Measurements from ENCODE around the gene GRK3. TPM values are rescaled to one million over a fixed set of nuclear protein-coding genes. Genes with fewer than 3 reads are reported as not detected.

Gene GRK3
- total RNA-seq, 1 experiment from 2014 or later, result 0.37 TPM

DNA sequence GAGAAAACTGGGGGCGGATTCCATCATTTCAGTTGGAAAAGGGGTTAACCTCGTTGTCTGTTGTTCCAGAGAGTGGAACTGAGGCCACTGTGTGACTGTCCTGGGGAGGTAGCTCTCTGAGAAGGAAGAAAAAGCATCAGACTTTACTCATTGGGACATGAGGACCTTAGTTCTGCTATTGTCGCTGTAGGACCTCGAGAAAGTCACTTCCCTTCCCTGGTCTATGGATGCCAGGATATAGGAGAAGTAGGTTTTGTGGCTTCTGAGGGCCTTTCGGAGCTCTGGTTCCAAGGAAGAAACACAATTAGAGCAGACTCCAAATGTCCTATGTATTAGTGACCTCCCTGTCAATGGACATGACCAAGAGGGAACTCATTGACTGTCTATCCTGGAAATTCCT, 183.7 kb downstream of the GRK3 start:
- intact Hi-C loops (cut with micrococcal nuclease; ENCODE audit: unreplicated experiment), result no loop called here
- Histone ChIP-seq H4K20me1 (ENCODE audit: insufficient read depth) (no peaks in the 10 kb centered on the region), H3K27ac (peak overlapping the region; percentile 56), H3K9me3 (ENCODE audit: insufficient read depth, low read depth) (no peaks in the 10 kb centered on the region), H2AFZ (no peak overlapping the region), H3K4me3 (no peak overlapping the region), H3K36me3 (ENCODE audit: low read depth) (no peaks in the 10 kb centered on the region), H3K4me2 (peak overlapping the region; percentile 24; the same call in 1 of the 2 replicates), H3K79me2 (ENCODE audit: low read depth) (no peaks in the 10 kb centered on the region), H3F3A (ENCODE audit: insufficient read depth, low read depth) (peaks cover 8% of the 10 kb centered on the region; the same call in 1 of the 2 replicates), H3K9me2 (ENCODE audit: insufficient read depth) (no peaks in the 10 kb centered on the region), H3K27me3 (ENCODE audit: insufficient read depth, low read depth) (no peaks in the 10 kb centered on the region), H3K4me1 (replicated peaks; ENCODE audit: insufficient read depth) (peaks cover 20% of the 10 kb centered on the region)
- DNase-seq, result no peak
- ChIA-PET CTCF (interaction anchor here (0.7 kb wide), 1 partner anchor 462 kb away, joined by 3 read pairs; no protein-coding TSS in a partner anchor), POLR2A (ENCODE audit: unreplicated experiment) (no interaction called here)
- no peak for TF ChIP-seq EZH2 (IDR thresholded peaks at IDR 0.05; ENCODE audit: low read depth)
- TF ChIP-seq, protein P1, sequence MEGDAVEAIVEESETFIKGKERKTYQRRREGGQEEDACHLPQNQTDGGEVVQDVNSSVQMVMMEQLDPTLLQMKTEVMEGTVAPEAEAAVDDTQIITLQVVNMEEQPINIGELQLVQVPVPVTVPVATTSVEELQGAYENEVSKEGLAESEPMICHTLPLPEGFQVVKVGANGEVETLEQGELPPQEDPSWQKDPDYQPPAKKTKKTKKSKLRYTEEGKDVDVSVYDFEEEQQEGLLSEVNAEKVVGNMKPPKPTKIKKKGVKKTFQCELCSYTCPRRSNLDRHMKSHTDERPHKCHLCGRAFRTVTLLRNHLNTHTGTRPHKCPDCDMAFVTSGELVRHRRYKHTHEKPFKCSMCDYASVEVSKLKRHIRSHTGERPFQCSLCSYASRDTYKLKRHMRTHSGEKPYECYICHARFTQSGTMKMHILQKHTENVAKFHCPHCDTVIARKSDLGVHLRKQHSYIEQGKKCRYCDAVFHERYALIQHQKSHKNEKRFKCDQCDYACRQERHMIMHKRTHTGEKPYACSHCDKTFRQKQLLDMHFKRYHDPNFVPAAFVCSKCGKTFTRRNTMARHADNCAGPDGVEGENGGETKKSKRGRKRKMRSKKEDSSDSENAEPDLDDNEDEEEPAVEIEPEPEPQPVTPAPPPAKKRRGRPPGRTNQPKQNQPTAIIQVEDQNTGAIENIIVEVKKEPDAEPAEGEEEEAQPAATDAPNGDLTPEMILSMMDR (conservative IDR thresholded peaks at IDR 0.05), result no peak
- no TSS peak for BruUV-seq (replicated peaks)

DNA sequence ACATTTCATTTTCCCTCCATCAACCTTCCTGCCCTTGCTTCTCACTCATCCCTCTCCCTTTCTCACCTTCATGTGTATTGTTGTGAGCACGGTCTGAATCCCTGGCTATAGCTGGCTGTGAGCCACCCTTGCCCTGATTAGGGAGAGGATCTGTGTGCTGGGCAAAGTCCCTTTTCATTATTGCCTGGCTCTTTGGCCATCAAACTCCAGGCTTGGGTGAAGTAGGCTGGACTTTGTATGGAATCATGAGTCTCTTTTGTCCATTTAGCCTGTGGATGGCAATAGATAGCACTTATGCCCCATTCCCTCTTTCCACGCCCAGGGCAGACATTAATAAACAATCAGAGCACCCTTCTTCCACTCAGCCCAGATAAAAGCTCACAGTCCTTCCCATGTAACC, 184.2 kb downstream of the GRK3 start:
- Histone ChIP-seq H3K4me1 (replicated peaks; ENCODE audit: insufficient read depth) (peaks cover 20% of the 10 kb centered on the region), H3F3A (ENCODE audit: insufficient read depth, low read depth) (peaks cover 8% of the 10 kb centered on the region; the same call in 1 of the 2 replicates), H3K4me2 (no peak overlapping the region), H3K79me2 (ENCODE audit: low read depth) (no peaks in the 10 kb centered on the region), H3K9me3 (ENCODE audit: insufficient read depth, low read depth) (no peaks in the 10 kb centered on the region), H2AFZ (no peak overlapping the region), H3K4me3 (no peak overlapping the region), H3K27ac (no peak overlapping the region), H3K9me2 (ENCODE audit: insufficient read depth) (no peaks in the 10 kb centered on the region), H3K27me3 (ENCODE audit: insufficient read depth, low read depth) (no peaks in the 10 kb centered on the region), H3K36me3 (ENCODE audit: low read depth) (no peaks in the 10 kb centered on the region), H4K20me1 (ENCODE audit: insufficient read depth) (no peaks in the 10 kb centered on the region)
- intact Hi-C loops (cut with micrococcal nuclease; ENCODE audit: unreplicated experiment), result no loop called here
- no peak for TF ChIP-seq EZH2 (IDR thresholded peaks at IDR 0.05; ENCODE audit: low read depth)
- TF ChIP-seq, protein P1 (conservative IDR thresholded peaks at IDR 0.05), result no peak
- no TSS peak for BruUV-seq (replicated peaks)
- ChIA-PET POLR2A (ENCODE audit: unreplicated experiment) (no interaction called here), CTCF (no interaction called here)
- no peak for DNase-seq

DNA sequence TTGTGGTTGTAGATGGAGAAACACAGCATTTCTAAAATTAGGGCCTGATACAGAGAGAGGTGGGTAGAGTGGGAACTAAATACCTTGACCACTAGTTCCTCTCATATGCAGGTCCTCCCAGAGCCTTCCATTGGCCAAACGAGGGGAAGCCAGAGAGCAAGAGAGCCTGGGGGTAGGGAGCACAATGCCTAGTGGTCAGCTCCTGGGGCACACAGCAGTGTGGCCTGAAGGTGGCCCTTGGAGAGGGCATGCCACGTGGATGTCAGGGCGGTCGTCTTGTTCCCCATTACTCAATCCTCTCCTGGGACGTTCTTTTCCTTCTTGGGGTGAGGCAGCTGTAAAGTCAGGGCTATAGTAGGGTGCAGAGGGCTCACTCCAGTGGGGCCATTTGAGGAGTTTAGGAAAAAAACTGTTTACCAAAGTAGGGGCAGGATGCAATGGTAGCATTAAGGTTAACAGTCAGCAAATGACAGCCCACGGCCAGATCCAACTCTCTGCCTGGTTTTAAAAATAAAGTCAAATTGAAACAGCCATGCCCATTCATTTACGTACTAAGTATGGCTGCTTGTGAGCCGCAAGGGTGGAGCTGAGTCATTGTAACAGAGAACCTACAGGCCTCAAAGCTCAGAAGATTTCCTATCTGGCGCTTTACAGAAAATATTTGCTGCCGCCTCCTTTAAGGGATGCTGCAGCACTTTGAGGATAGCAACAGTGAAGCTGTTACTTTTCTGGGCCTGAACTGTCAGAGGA, 185.1 kb downstream of the GRK3 start:
- H3F3A ChIP-seq (ENCODE audit: insufficient read depth, low read depth), result peaks cover 8% of the 10 kb centered on the region; the same call in 1 of the 2 replicates
- no peaks in the 10 kb centered on the region for H3K79me2 ChIP-seq (ENCODE audit: low read depth)
- intact Hi-C loops (cut with micrococcal nuclease; ENCODE audit: unreplicated experiment), result no loop called here
- no TSS peak for BruUV-seq (replicated peaks)
- no peak overlapping the region for H2AFZ ChIP-seq
- TF ChIP-seq, protein P1 (conservative IDR thresholded peaks at IDR 0.05), result no peak
- TF ChIP-seq EZH2 (IDR thresholded peaks at IDR 0.05; ENCODE audit: low read depth), result no peak
- CTCF ChIA-PET, result no interaction called here
- no peaks in the 10 kb centered on the region for H3K27me3 ChIP-seq (ENCODE audit: insufficient read depth, low read depth)
- no peaks in the 10 kb centered on the region for H3K9me3 ChIP-seq (ENCODE audit: insufficient read depth, low read depth)
- H3K4me1 ChIP-seq (replicated peaks; ENCODE audit: insufficient read depth), result peaks cover 20% of the 10 kb centered on the region
- no peak overlapping the region for H3K4me2 ChIP-seq
- H3K27ac ChIP-seq, result no peak overlapping the region
- no peak overlapping the region for H3K4me3 ChIP-seq
- H4K20me1 ChIP-seq (ENCODE audit: insufficient read depth), result no peaks in the 10 kb centered on the region
- POLR2A ChIA-PET (ENCODE audit: unreplicated experiment), result no interaction called here
- H3K36me3 ChIP-seq (ENCODE audit: low read depth), result no peaks in the 10 kb centered on the region
- DNase-seq, result no peak
- no peaks in the 10 kb centered on the region for H3K9me2 ChIP-seq (ENCODE audit: insufficient read depth)
